Stomach (tissue), 4 donors: Measurements from ENCODE around the gene GATA6.

Experiments used
- EP300 ChIP-seq: sonication (generic); formaldehyde crosslinking; IDR thresholded peaks from one replicate; pipeline ENCODE4 v1.6.1; 2017; ENCODE audit warnings: antibody characterized with exemption
- POLR2A ChIP-seq, 4 donors: fragments of 450-650 bp; IDR thresholded peaks; one replicate each; pipeline ENCODE4 v1.6.1; 2016; ENCODE audit warnings: antibody characterized with exemption in 4 of 4, control low read depth in 2 of 4, mild to moderate bottlenecking in 1 of 4, moderate library complexity in 1 of 4
- POLR2AphosphoS5 ChIP-seq, 3 donors: sonication (generic); formaldehyde crosslinking; IDR thresholded peaks; one replicate each; pipeline ENCODE4 v1.6.1; 2016; ENCODE audit warnings: antibody characterized with exemption in 3 of 3
- TF ChIP-seq, protein P1 (sequence below), 7 experiments: fragments of 450-650 bp in 4 of 7; fragments of 200-600 bp in 3 of 7; sonication (generic) in 3 of 7; IDR thresholded peaks; one replicate each; pipeline ENCODE4 v1.5.1; 2016 to 2019; ENCODE audit warnings: antibody characterized with exemption in 7 of 7, control low read depth in 2 of 7, mild to moderate bottlenecking in 1 of 7

DNA sequence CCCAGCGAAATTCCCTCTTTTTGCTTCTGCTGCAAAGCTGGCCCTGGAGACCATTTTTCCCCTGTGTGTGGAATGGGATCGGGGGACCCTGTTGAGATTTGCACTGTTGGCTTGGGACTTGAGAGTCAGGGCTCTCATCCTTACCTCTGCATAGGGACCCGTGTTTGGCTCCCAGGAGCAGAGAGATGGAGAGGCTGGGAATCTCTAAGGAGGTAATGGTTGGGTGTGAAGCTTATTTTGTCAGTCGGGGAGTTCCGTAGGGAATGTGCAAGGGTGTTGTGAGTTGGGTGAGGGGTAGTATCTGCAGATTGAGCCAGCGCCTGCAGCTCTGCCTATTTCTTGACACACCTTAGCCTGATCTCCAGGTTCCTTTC, 4.5 kb downstream of the GATA6 start:
- TF ChIP-seq, protein P1, sequence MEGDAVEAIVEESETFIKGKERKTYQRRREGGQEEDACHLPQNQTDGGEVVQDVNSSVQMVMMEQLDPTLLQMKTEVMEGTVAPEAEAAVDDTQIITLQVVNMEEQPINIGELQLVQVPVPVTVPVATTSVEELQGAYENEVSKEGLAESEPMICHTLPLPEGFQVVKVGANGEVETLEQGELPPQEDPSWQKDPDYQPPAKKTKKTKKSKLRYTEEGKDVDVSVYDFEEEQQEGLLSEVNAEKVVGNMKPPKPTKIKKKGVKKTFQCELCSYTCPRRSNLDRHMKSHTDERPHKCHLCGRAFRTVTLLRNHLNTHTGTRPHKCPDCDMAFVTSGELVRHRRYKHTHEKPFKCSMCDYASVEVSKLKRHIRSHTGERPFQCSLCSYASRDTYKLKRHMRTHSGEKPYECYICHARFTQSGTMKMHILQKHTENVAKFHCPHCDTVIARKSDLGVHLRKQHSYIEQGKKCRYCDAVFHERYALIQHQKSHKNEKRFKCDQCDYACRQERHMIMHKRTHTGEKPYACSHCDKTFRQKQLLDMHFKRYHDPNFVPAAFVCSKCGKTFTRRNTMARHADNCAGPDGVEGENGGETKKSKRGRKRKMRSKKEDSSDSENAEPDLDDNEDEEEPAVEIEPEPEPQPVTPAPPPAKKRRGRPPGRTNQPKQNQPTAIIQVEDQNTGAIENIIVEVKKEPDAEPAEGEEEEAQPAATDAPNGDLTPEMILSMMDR (IDR thresholded peaks at IDR 0.05) = no peak
- TF ChIP-seq POLR2A (IDR thresholded peaks at IDR 0.05) (no peak), POLR2AphosphoS5 (IDR thresholded peaks at IDR 0.05) (no peak), EP300 (no peak)
